HG03060 (cell line): ENCODE data around the gene CAVIN3.

ENCODE experiments used
- ATAC-seq: cut with Tn5 transposase; IDR thresholded peaks from one replicate; pipeline ENCODE4 v1.9.1; 2021; ENCODE audit warnings: low read depth, moderate number of reproducible peaks; ENCODE audit not compliant: unreplicated experiment

Gene CAVIN3, protein sequence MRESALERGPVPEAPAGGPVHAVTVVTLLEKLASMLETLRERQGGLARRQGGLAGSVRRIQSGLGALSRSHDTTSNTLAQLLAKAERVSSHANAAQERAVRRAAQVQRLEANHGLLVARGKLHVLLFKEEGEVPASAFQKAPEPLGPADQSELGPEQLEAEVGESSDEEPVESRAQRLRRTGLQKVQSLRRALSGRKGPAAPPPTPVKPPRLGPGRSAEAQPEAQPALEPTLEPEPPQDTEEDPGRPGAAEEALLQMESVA

DNA sequence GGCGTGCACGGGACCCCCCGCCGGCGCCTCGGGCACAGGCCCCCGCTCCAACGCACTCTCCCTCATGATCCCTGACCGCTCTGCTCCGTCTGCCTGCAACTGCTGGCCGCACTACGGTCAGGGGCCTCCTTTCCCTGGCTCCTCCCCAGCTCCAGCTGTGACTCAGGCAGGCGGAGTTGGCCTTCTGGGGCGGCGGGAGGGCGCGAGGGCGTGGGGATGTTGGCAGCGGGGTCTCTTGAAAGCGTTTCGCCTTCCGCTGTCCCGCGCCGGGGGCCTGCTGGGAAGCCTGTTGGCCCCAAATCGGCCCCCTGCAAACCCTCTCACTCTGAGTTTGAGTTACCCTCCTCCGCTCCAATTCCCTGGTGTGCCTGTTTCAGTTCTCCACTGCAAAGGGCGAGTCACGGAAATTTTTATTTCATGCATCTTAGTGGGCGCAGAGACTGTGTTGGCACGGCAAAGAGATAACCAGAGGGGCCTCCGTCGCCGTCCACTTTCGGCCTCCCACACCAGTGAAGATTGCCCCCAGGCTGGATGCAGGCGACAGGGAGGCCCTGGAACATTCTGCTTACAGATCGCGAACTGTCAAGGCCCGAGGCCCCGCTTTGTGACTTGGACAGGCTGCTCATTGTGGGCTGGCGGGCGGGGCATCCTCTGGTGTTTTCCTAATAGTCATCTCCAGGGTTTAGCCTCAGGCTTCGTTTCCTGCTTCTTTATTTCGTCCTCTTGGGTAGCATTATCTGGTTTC, at the start of gene CAVIN3:
Gene CAVIN3 (minus strand): TSS at position 91 of the 745 bp plus-strand sequence. CDS start 25 bp downstream, at position 66.
- no peak for ATAC-seq

DNA sequence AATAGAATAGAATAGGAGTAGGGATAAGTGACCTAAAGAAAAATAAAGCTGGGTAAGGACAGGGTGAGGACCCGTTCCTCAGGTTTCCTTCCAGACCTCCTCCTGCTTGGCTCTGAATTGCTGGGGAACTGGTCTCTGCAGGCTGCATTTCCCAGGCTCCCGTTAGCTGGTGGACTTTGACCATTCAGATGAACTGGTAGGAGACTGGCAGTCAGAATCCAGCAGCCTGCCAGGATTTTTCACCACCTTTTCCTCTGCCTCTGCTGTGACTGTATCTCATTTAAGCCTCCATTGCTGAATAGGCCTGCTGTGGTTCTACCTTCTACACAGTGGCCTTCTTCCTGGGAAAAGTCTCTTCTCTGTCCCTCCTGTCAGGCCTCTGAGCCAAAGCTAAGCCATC, 45.4 kb upstream of the CAVIN3 start:
- no peak for ATAC-seq

DNA sequence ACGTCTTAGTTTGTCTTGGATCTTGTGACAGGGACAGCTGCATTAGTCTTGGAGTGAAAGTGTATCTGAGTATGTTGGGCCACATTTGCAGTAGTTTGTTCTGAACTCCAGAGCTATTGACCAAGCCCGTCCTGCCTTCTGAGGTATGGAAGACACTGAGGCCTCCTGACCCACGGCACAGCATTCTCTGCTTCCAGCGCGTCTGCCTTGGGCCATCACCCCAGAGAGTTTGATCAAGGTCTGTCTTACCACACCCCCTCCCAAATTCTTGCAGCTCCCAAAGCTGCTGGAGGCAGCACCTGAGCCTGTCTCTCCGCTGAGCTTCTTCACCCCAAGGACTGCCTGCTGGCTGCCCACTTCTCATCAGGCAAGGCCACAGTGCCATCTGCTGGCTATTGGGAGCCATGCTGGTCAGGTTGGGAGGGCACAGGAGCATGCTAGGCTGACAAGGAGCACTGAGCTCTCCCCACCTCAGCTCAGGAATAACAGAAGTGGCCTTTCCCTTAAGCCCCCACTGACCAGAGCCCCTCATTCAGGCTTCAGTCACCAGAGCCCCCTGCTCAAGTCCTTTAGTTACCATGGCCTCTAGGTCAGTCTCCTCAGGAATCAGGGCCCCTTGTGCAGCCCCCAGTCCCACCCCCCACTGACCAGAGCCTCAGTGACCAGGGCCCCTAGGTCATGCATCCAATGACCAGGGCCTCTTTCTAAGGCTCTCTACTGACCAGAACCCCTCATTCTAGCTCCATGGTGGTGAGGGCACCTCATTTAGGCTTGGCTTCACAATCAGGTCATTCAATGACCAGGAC, 42.8 kb upstream of the CAVIN3 start:
- ATAC-seq, result no peak

DNA sequence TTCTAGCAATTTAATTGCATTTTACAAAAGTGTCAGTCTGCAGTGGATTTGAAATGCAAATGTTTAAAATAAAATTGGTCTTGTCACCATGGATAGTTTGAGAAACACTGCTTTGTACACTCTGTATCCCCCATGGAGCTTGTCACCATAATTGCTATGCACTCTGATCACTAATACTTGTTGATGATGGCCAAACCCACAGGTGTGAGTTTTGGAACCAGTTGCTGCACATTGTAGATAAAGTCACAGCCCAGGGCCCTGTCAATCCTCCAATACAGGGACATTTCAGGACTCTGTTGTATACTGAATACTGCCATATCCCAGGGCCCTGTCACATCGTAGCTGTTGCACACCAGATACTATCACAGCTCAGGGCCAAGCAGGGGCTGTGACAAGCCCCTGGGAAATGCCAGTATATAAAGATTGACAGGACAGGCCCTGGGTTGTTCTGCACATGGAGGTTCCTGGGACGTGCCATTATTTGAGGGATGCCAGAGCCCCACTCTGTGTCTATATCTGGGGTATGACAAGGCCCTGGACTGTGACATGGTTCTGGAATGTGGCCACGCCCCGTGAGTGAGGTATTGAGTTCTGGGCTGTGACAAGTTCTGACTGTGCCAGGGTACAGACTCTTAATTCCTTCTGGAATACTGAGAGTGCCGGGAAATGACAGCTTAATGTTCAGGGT, 42.0 kb upstream of the CAVIN3 start:
- ATAC-seq, result no peak

DNA sequence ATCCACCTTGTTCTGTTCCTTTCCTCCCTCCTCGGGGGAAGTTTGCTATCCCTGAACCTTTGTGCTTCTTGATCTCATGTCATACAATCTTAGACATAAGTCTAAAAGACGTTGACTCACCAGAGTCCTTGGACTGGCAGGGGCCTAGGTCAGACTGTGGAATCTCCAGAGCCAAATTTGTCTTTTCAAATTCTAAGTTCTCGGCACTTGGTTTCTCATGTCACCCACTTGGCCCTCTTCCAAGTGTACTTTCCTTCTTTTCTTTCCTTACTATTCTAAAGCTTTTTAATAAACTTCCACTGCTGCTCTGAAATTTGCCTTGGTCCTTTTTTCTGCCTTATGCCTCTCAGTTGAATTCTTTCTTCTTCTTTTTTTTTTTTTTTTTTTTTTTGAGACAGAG, 39.9 kb upstream of the CAVIN3 start:
- ATAC-seq, result no peak

DNA sequence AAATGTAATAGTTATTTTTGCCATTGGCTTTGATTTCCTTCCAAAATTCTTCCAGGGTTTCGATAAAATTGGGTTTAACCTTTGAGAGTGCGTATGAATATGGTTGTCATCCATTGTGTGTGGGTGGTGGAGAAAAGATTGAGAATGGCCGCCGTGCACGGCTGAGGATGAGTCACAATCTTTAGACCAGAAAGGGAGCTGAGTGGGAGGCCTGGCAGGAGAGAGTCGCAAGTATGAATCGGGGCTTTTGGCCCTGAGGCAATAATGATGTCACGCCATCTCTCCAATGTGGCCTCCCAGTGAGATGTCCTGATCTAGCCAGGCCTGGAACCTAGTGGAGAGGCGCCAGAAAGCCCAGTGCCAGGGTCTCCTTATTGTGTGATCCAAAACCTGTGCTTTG, 36.9 kb upstream of the CAVIN3 start:
- ATAC-seq, result no peak

DNA sequence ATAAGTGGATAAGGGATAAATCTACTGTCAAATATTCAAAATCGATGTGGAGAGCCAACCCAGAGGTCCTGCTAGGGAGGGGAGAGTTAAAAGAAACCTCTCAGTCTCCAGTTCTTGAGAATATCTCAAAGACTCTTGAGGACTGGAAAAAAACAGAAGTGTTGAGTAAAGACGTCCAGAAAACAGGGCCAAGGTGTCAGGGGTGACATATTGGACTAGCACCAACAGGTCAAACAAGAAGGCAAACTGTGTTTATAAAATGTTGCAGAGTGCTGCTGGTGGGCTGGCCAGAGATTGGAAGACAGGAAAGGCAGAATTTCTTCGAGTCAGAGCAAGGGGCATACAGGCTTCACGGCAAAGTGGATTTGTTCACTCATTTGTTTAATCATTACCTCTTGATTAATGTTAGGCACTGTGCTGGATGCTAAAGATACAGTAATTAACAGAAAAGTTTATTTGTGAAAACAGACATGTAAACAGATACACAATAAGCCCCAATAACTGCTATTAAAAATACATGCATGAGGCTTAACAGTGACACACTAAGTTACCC, 36.3 kb upstream of the CAVIN3 start:
- ATAC-seq, result no peak

DNA sequence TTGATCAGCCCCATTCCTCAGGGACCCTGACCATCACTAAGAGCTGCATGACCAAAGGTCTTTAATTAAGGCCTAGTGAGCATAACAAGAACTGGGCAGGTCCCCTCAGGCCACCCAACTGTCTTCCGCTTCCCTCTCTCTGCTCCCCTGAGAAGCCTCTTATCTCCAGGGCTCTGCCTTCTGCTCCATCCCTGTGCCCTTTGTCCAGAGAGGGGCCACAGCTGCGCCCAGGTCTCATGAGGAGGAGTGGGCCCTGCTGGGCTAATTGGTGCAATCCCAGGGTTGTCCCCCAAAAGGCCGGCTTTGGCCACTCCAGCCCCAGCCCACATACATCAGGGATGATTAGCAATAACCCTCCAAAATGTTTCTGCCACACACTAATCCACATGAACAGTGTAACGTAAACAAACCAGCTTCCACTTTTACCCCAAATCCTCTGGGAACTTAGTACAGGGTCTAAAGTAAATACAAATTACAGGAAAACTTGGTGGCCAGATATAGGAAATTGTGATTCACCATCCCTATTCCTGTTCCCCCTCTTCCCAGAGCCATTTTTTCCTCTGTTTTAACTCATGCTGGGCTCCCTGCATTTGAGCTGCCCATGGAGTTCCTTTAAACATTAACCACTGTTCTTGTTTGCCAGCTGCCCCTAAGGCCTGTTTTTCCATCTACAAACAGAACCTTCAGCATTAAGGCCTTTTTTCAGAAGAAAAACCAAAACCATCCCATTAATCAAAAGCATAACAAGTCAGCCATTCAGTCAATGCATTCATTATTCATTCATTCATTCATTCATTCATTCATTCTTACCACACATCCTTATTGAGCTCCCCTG, 34.6 kb upstream of the CAVIN3 start:
- ATAC-seq, result no peak

DNA sequence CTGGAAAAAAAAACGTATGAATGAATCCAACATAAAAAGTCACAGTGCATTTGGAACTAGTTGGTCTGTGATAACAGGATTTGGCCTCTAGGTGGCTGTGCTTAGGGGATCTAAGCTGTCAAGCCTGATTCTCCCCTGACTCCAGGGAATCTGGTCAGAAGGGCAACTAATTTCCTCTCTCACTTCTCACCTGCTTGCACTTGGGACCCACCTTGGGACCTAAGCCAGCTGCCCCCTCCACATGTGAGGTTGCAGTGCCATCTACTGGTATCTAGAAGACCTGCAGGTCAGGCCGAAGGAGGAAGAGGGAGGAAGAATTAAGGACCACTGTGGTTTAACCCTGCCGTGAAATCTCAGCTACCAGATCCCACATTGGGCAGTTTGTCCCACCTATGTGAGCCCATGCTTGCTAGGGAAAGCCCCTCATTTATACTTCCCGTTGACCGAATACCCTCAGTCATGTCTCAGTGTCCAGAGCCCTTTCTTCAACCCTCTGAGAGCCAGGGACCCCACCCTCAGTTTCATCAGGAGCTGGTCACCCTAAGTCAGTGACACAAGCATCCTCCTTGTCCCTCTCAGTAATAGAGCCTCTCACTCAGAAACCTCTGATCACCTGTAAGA, 33.2 kb upstream of the CAVIN3 start:
- peak; percentile 58 for ATAC-seq

DNA sequence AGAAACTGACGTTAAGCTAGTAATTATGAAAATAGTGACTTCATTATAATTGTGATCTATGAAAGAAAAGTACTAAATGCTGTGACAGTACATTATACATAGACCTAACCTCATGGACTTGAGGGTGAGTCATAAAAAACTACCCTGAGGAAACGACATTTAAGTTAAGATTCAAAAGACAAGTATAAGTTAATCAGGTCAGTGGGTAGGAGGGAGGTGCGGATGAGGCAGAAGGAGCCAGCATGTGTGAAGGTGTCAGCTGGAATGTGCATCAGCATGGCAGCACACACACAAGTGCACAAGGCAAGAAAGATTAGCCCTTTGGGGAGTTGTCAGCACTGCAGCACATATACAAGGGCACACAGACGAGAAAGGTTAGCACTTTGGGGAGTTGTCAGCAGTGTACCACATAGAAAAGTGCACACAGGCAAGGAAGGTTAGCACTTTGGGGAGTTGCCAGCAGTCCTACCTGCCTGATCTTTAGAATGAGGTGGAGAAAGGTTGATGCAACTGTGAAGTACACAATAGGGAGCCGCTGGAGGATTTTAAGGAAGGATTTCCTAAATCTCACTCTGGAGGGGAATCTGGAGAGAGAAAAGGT, 31.6 kb upstream of the CAVIN3 start:
- no peak for ATAC-seq

DNA sequence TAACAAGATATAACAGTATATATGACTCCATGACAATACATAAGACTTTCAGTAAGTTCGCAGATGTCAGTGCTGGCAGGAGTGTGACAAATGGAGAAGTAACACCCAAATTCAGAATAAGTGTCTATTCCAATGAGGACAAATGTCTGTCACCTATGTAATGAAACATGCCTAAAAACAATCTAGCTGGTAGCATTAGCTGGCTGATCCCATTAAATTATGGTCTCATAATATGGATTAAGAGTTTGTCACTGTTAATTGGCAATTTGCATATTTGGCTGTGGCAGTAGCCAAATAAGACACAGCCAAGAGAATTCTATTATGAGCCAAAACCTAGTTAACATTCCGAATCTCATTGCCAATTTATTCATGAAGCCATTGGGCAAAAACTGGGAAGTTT, 30.2 kb upstream of the CAVIN3 start:
- ATAC-seq, result no peak

DNA sequence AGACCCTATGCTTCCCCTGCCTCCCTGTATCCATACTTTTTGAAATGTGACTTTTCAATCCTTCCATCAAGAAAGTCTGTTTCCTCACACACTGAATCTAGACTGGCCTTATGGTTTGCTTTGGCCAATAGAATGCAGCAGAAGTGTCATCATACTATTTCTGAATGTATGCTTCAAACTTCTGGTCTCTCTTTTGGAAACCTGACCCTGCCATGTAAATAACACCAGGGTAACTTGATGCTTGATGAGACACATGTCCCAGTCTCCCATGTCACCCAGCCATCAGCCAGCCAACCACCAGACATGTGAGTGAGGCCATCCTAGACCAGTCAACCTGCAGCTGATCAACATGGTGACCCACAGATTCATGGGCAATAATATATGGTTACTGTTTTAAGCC, 29.7 kb upstream of the CAVIN3 start:
- no peak for ATAC-seq

DNA sequence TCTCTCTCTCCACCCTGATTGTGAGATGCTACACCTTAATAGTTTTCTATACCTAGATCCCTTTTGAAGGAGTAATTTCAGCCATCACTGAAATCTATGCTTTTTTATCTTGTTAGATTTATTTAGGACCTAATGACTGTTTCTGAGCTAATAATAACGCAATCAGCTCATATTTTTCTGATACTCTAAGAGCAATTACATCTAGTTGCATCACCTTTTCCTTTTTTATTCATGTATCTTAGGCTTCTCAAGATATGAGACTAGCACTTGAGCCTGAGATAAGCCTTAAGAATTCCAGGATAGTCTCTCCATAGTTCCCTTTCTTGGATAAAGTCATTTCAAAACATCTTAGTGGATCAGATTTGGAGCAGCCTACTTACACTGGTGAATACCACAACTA, 25.1 kb upstream of the CAVIN3 start:
- no peak for ATAC-seq

DNA sequence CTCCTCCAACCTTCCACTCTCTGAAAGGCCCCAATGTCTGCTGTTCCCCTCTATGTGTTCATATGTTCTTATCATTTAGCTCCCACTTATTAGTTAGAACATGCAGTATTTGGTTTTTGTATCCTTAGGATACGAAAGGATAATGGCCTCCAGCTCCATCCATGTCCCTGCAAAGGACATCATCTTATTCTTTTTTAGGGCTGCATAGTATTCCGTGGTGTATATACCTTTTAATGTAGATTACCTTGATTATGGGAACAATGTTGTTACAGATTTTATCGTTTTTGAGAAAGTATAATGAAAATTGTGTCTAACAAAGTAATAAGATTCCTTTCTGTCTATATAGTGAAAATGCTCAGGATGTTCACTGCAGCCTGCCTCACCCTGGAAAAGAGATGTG, 16.0 kb upstream of the CAVIN3 start:
- no peak for ATAC-seq

DNA sequence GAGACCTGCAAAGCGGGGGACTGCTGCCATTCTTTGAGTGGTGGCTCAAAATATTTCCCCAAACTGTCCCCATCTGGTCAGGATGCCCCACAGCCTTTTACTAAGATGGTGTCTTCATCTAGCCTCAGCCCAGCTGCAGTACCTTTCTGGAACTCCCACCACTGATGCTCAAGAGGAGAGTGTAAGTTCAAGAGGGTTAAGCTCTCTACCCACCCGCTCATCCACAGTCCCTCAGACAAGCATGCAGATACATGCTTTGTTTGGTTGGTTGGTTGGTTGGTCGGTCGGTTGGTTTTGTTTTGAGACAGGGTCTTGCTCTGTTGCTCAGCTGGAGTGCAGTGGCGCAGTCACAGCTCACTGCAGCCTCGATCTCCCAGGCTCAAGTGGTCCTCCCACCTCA, 14.5 kb upstream of the CAVIN3 start:
- ATAC-seq, result no peak

DNA sequence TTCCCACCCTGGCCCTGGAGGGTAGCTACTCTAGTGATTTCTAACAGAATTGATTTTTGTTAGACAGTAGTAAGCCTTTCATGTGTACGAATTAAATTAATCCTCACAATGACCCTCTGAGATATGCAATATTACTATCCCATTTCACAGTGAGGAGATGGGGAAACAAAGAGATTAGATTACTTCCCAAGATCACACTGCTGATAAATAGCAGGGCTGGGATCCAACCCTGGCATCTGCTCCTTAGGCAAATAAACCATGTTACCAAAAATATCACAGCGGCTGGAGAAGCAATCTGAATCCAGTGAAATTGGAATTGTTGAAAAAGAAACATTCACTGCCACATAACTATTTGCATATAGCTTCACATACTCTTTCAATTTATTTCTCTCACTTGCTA, 12.8 kb upstream of the CAVIN3 start:
- ATAC-seq, result no peak

DNA sequence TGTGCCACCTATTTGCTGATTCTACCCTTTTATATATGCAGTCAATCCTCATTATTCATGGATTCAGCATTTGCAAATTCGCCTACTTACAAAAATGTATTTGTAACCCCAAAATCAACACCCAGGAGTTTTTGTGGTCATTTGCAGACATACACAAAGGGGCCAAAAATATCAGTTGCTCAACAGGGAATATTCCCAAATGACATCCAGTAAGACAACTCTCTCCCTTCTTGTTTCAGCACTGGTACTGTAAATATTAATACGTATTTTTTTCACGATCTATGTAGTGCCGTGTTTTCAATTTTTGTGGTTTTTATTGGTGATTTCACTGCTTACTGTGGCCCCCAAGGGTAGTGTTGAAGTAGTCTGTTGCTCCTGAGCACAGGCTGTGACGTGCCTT, 11.8 kb upstream of the CAVIN3 start:
- ATAC-seq, result no peak

DNA sequence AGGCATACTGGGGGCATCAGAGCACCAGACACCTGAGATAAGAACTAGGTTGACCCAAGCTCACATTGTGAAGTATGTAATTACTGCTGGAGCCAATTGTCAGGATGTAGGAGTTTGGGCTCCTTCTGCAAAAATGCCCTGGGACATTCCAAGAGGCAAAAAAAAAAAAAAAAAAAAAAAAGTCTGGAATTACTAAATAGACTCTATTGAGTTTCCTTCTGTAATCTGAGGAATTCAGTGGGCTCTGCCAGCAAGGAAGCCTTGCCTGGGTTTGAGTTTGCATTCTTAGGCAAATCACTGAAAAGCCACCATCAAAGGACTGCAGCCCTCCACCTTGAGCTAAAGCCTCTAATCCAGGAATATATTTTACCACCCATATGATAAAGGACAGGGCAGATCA, 8.0 kb upstream of the CAVIN3 start:
- no peak for ATAC-seq

DNA sequence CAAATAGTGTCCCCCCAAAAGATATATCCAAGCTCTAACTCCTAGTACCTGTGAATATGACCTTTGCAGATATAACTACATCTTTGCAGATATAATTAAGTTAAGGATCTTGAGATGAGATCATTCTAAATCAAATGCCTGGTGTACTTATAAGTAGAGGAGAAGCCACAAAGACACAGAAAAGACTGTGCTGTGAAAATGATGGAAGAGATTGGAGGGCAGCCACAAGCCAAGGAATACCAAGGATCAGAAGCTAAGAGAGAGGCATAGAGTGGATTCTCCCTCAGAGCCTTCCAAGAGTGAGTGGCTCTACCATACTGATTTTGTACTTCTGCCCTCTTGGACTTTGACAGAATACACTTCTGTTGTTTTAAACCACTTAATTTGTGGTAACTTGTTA, 7.5 kb upstream of the CAVIN3 start:
- ATAC-seq, result no peak
